HCT116 (cell line): ENCODE measurements around the gene TUB.

Experiments
- CTCF ChIP-seq, 3 experiments: fragments of 200-600 bp in 1 of 3; sonication (generic) in 1 of 3; IDR thresholded peaks in 2 of 3; conservative IDR thresholded peaks in 1 of 3; 2 replicates each; pipeline ENCODE4 v1.5.1; 2012 to 2017; ENCODE audit warnings: low read depth in 2 of 3, low read length in 2 of 3, antibody characterized with exemption in 1 of 3, borderline replicate concordance in 1 of 3, control low read depth in 1 of 3, mild to moderate bottlenecking in 1 of 3, mixed read lengths in 1 of 3, mixed run types in 1 of 3, moderate library complexity in 1 of 3; ENCODE audit not compliant: insufficient read depth in 1 of 3
- EZH2 ChIP-seq: fragments of 200-600 bp; sonication (generic); IDR thresholded peaks from 2 replicates; pipeline ENCODE4 v1.6.1; 2017; ENCODE audit warnings: antibody characterized with exemption, mixed run types
- EZH2phosphoT487 ChIP-seq: fragments of 200-600 bp; IDR thresholded peaks from 2 replicates; pipeline ENCODE4 v1.6.1; 2018; ENCODE audit warnings: antibody characterized with exemption, borderline replicate concordance
- POLR2A ChIP-seq: IDR thresholded peaks from 2 replicates; pipeline ENCODE4 v1.7.0; 2011; ENCODE audit warnings: borderline replicate concordance; ENCODE audit not compliant: insufficient read depth, insufficient read length; ENCODE audit errors: extremely low read depth
- RAD21 ChIP-seq: IDR thresholded peaks from 2 replicates; pipeline ENCODE4 v1.6.1; 2012; ENCODE audit warnings: low read depth, mild to moderate bottlenecking
- REST ChIP-seq: IDR thresholded peaks from 2 replicates; pipeline ENCODE4 v1.6.1; 2012; ENCODE audit warnings: low read depth
- ZNF274 ChIP-seq: fragments of 200-500 bp; sonication (Bioruptor generic); IDR thresholded peaks from 2 replicates; pipeline ENCODE4 v1.6.1; 2014; ENCODE audit warnings: mild to moderate bottlenecking, low read depth, low read length, inconsistent platforms

- TF ChIP-seq CTCF (IDR thresholded peaks at IDR 0.05 in 2 of 3, conservative IDR thresholded peaks at IDR 0.05 in 1 of 3; ENCODE audit: borderline replicate concordance in 1 of 3, insufficient read depth in 1 of 3, low read depth in 2 of 3, low read length in 2 of 3) (no peak), EZH2phosphoT487 (no peak), ZNF274 (no peak), REST (no peak), EZH2 (no peak), RAD21 (no peak), POLR2A (no peak)
Observed at GRCh38 chr11:8055836-8056526, 25.0 kb upstream of the TUB start.
